GM18505 (cell line): ENCODE results near the gene GNG8.

Experiments
- ATAC-seq: cut with Tn5 transposase; IDR thresholded peaks from one replicate; pipeline ENCODE4 v1.9.1; 2021; ENCODE audit not compliant: unreplicated experiment
- POLR2A ChIP-seq: IDR thresholded peaks from 4 replicates; pipeline ENCODE4 v1.6.1; 2011; ENCODE audit warnings: borderline replicate concordance; ENCODE audit not compliant: insufficient read depth, insufficient read length; ENCODE audit errors: extremely low read depth

Gene GNG8

DNA sequence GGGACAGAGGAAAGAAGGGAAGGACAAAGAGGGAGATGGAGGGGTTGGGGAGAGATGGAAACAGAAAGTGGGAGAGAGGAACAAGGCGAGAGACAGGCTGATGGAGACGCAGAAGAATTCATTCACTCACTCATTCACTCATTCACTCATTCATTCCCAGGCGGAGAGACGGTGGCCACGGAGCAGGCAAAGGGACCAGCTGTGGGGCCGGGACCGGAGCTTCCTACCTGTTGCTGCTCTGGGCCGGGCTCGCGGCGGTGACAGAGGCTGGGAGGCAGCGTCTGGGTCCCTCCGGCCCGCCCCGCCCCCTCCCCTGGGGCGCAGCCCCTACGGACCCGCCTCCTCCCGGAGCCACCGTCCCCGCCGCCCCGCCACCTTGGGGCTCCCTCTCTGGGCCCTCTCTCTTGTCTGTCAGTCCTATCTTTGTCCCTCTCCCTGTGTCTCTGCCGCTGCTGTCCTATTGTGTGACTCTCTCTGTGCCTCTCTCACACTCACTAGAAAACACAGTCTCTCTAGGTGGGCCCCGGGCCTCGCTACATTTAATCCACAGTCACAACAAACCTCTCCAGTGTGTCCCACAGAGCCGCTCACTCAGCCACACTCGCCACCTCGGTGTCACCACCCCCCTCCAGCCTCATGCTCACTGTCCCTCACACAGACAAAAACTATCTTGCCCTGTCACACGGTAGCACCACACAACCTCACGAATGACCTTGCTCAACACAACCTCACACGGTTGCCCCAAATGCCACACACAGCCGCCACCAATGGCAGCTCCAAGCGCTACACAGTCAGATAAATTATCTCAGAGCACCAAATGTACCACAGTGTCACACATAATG lies at the start of gene GNG8:
GNG8 (minus strand) TSS at position 283 of the 842 bp plus-strand sequence. CDS start 1,520 bp downstream, outside the sequence.
- no peak for TF ChIP-seq POLR2A
- no peak for ATAC-seq

- no peak for ATAC-seq
- no peak for TF ChIP-seq POLR2A
Measured at GRCh38 chr19:46685189-46685588, 49.2 kb upstream of the GNG8 start.

DNA sequence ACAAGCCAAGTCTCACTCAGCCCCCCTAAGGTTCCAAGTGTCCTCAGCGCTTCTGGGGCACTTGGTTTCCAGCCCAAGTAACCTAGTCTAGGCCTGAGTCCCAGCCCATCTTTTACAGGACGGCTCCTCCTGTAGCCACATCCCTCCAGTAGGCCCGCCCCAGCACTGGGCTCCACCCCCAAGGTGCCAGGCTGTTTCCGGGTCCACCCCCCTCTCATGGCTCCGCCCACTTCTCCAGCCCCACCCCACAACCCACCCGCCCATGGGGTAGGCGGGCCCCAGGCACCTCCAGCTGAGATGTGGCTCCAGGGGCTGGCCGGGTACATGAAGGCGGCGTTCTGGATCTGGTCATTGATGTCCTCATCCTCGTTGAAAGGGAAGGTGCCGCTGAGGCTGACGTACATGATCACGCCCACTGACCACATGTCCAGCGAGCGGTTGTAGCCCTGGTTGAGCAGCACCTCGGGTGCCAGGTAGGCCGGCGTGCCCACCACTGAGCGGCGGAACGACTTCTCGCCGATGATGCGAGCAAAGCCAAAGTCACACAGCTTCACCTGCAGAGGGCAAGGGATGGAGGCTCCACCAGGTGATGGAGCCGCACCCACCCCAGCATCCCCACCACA lies 42.2 kb upstream of the GNG8 start:
- no peak for TF ChIP-seq POLR2A
- ATAC-seq: no peak

DNA sequence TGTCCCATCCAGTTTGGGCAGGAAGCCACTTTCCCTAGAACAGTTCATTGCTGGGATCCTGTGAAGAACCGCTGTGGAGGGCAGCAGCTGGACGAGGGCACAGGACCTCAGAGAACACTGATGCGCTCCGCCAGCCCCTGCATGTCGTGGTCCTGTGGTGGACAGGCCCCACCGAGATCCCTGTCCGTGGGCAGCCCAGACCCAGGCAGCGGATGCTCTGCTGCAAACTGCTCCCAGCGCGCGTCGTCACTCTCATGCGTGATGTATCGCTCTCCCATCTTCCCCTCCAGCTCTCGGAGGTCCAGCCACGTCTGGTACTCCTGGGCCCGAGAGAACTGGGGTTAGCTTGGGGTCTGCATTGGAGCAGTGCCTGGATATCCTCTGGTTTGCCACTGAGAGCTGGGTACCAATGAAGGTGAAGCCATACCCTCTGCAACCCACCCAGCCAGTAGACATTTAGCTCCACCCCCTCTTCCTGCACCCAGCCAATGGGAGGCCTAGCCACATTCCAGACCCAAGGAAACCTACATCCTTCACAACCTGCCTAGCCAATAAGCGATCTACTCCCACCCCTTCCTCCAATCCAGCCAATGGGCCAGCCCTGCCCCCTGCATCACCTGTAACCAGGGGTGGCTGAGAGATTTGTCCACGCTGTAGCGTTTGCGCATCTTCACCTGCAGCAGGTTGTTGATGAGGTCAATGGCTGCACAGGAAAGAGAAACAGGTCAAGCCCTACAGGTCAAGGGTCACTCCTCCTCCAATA lies 38.6 kb upstream of the GNG8 start:
- TF ChIP-seq POLR2A: no peak
- ATAC-seq: no peak

DNA sequence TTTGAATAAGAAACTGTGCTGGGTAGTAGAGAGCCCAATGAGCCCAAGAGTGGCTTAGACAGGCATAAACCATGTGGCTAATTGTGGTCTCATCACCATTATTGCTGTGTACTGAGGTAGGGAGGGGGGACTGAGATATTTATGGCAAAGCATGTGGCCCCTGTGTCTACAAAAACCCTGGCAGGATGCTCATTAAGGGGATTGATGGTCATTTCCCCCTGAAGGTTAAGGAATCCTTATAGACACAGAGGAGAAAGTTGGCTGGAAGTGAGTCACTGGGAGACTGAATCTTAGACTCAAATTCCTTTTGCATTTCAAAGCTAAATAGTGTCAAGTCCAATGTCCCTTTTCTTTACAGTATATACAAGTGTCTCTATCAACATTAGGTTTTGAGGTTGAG lies 34.8 kb upstream of the GNG8 start:
- TF ChIP-seq POLR2A: no peak
- no peak for ATAC-seq

DNA sequence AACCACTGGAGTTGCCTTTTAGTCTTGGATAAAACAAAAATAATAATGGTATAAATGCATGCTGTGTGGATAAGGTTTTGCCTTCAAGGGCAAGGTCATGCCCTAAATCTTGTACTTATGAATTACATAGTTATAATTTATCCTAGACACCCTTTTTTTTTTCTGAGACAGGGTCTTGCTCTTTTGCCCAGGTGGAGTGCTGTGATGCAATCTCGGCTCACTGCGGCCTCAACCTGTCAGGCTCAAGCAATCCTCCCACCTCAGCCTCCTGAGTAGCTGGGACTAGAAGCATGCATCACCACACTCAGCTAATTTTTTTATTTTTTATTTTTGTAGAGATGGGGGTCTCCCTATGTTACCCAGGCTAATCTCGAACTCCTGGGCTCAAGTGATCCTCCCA lies 32.7 kb upstream of the GNG8 start:
- no peak for TF ChIP-seq POLR2A

GRCh38 chr19:46665072-46665471 lies 29.1 kb upstream of the GNG8 start:
- no peak for ATAC-seq
- no peak for TF ChIP-seq POLR2A

More for the DNA sequence above, 32.7 kb upstream of the GNG8 start:
- no peak for ATAC-seq

GRCh38 chr19:46661735-46662592 lies 26.0 kb upstream of the GNG8 start:
- no peak for ATAC-seq
- TF ChIP-seq POLR2A: no peak

DNA sequence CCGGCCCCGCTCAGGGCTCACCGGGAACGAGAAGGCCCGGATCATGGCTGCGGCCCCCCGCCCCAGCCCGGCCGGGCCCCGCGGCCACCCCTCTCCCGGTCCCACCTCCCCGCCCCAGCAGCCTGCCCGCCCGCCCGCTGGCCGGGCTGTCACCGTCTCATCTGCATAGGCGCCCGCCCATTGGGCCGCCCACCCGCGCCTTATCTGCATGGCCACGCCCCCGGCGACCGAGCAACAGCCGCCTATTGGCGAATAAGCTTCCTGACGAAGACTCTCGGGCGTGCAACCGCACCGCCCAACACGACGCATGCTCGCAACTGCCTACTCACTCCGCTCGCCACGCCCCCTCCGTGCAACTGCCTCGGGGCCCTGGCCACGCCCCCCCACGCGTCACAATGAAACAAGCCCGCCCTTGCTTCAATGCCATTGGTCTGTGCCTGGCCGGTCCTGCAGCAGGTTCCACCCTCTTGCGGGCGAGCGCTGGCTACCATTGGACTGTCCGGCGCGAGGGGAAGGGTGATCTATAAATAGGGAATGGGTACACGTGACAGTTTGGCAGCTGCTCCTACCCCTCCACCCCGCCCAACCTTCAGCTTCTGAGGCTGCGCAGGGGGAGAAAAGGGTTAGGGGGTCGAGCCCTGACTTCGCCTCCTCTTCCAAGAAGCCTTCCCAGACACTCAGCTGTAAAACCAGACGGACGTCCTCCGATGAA lies 25.2 kb upstream of the GNG8 start, which contains the start of gene DACT3:
DACT3 (minus strand) TSS at position 163 of the 712 bp plus-strand sequence; CDS start at position 45, 118 bp downstream.
- peak; percentile 88 for ATAC-seq
- TF ChIP-seq POLR2A: no peak

- peak; percentile 2 for ATAC-seq
- no peak for TF ChIP-seq POLR2A
Measured at GRCh38 chr19:46660551-46661019, 24.6 kb upstream of the GNG8 start.

DNA sequence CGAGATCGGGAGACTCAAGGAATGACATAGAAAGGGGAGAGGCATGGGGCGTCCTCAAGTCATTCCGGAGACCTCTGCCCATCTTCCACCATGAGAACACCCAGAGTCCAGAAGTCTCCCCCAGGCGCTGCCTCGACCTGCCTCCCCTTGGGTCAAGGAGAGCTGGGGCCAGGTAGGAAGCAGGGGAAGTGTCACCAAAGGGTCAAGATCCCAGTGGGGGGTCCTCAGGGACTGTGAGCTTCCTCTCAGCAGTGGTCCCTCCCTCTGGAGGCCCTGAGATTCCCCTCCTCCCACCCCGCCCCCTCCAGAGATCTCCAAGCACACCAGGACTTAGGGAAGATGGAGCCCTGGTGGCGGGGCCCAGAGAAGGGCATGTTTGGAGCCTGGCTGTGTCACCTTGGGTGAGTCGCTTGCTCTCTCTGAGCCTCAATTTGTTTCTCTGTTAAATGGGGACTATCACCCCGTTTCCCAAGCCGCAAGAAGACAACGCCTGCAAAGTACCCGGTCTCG lies 24.1 kb upstream of the GNG8 start:
- TF ChIP-seq POLR2A: no peak
- no peak for ATAC-seq
